HepG2 (cell line): ENCODE data around the gene PSMD12. TPM values are rescaled to one million over a fixed set of nuclear protein-coding genes. Genes with fewer than 3 reads are reported as not detected.
A peak's percentile ranks its signal among the peaks of the same experiment; 100 is the strongest.

Source experiments
- ATF4 ChIP-seq, 2 experiments: fragments of 450-650 bp in 1 of 2; sonication (generic) in 1 of 2; formaldehyde crosslinking; IDR thresholded peaks; 2 replicates each; pipeline versions ENCODE4 v1.5.0 to v1.8.0; 2020 to 2022; ENCODE audit warnings: mild to moderate bottlenecking in 1 of 2, missing genetic modification reagents in 1 of 2
- BATF2 ChIP-seq: sonication (generic); formaldehyde crosslinking; IDR thresholded peaks from 2 replicates; pipeline ENCODE4 v1.8.0; 2022; ENCODE audit warnings: mild to moderate bottlenecking, missing genetic modification reagents, moderate library complexity
- HMG20B ChIP-seq: conservative IDR thresholded peaks from 2 replicates; pipeline ENCODE4 v1.6.1; 2016; ENCODE audit warnings: missing genetic modification reagents, missing compliant biosample characterization
- HMGXB4 ChIP-seq, 2 experiments: sonication (generic) in 1 of 2; formaldehyde crosslinking in 1 of 2; IDR thresholded peaks; 2 replicates each; pipeline versions ENCODE4 v1.4.0 to v1.6.1; 2018 to 2020; ENCODE audit warnings: missing genetic modification reagents in 2 of 2, borderline replicate concordance in 1 of 2, low read depth in 1 of 2, mild to moderate bottlenecking in 1 of 2, missing biosample characterization in 1 of 2
- KLF15 ChIP-seq: sonication (generic); formaldehyde crosslinking; IDR thresholded peaks from 2 replicates; pipeline ENCODE4 v1.8.1; 2023; ENCODE audit warnings: borderline replicate concordance, mild to moderate bottlenecking, inconsistent platforms, missing genetic modification reagents, mixed read lengths
- MAFK ChIP-seq, 2 experiments: IDR thresholded peaks in 1 of 2; conservative IDR thresholded peaks in 1 of 2; 2 replicates each; pipeline ENCODE4 v1.6.1; 2011; ENCODE audit warnings: improper control_type of control experiment in 2 of 2, low read length in 2 of 2
- MIER2 ChIP-seq: IDR thresholded peaks from 2 replicates; pipeline ENCODE4 v1.6.1; 2016; ENCODE audit warnings: missing biosample characterization, missing genetic modification reagents
- PBX2 ChIP-seq: IDR thresholded peaks from 2 replicates; pipeline ENCODE4 v1.6.1; 2016; ENCODE audit warnings: control low read depth
- PHF5A ChIP-seq: IDR thresholded peaks from one replicate; pipeline ENCODE4 v1.6.1; 2018; ENCODE audit warnings: low read depth, missing genetic modification reagents; ENCODE audit not compliant: unreplicated experiment
- SATB2 ChIP-seq: sonication (generic); formaldehyde crosslinking; IDR thresholded peaks from 2 replicates; pipeline ENCODE4 v1.5.0; 2020; ENCODE audit warnings: missing genetic modification reagents
- TAF1 ChIP-seq: sonication (generic); formaldehyde crosslinking; IDR thresholded peaks from 2 replicates; pipeline ENCODE4 v1.4.0; 2020; ENCODE audit warnings: missing genetic modification reagents
- TFAP4 ChIP-seq: sonication (generic); IDR thresholded peaks from 2 replicates; pipeline ENCODE4 v1.6.1; 2016; ENCODE audit warnings: low read depth, borderline replicate concordance
- ZBTB39 ChIP-seq: sonication (generic); formaldehyde crosslinking; IDR thresholded peaks from 2 replicates; pipeline ENCODE4 v1.5.0; 2020; ENCODE audit warnings: missing genetic modification reagents
- ZNF143 ChIP-seq: sonication (generic); formaldehyde crosslinking; IDR thresholded peaks from 2 replicates; pipeline ENCODE4 v1.4.0; 2020; ENCODE audit warnings: missing genetic modification reagents
- ZNF18 ChIP-seq: sonication (generic); formaldehyde crosslinking; IDR thresholded peaks from 2 replicates; pipeline ENCODE4 v1.8.0; 2022; ENCODE audit warnings: mild to moderate bottlenecking, missing genetic modification reagents; ENCODE audit not compliant: insufficient replicate concordance
- ZNF552 ChIP-seq: sonication (generic); formaldehyde crosslinking; IDR thresholded peaks from 2 replicates; pipeline ENCODE4 v1.9.0; 2022; ENCODE audit warnings: missing genetic modification reagents, mild to moderate bottlenecking, borderline replicate concordance
- polyA plus RNA-seq, 8 experiments: library from polyadenylated mRNA; depleted of rRNA in 3 of 8; stranded (reverse) in 7 of 8; unstranded in 1 of 8; fragments of >200 nt; fragmentation: Illumina TruSeq in 4 of 8; extraction: Trizol in 4 of 8; gene quantifications; 2 replicates each; pipeline versions ENCODE4 v1.2.1 to v1.2.3, GENCODE V29; 2011 to 2016; ENCODE audit warnings: low read depth in 4 of 8, missing spikeins in 1 of 8, mixed read lengths in 1 of 8; ENCODE audit not compliant: insufficient read depth in 1 of 8
- total RNA-seq, 5 experiments: library from RNA; depleted of rRNA; stranded (reverse); fragments of >200 nt; fragmentation: Illumina TruSeq; extraction: Trizol; gene quantifications; 2 replicates each; pipeline ENCODE4 v1.2.3, GENCODE V29; 2016; ENCODE audit warnings: low read depth in 1 of 5

Gene PSMD12
- total and polyA plus RNA-seq, 2 of the 13 experiments (the other 11 are each of a cell fraction or from before 2014, with no cell fraction given), result 27.4 to 71.7 TPM

GRCh38 chr17:67293251-67294203 is 72.8 kb downstream of the PSMD12 start (continued):
- TF ChIP-seq BATF2 (CRISPR knock-in tag), result no peak
- no peak for TF ChIP-seq ZNF552 (CRISPR knock-in tag)
- peak; percentile 86 to 93 for TF ChIP-seq HMGXB4 (CRISPR knock-in tag; IDR thresholded peaks at IDR 0.05; ENCODE audit: borderline replicate concordance in 1 of 2, low read depth in 1 of 2)
- no peak for TF ChIP-seq HMG20B (CRISPR knock-in tag)
- TF ChIP-seq KLF15 (CRISPR knock-in tag), result no peak
- no peak; the same call in 1 of the 2 replicates for TF ChIP-seq TFAP4
- TF ChIP-seq MIER2 (CRISPR knock-in tag), result 0 out of 2 replicates have a peak, but pooled peaks have one; percentile 41
- no peak for TF ChIP-seq PHF5A (CRISPR knock-in tag)
- no peak for TF ChIP-seq SATB2
- TF ChIP-seq PBX2 (CRISPR knock-in tag), result no peak
- no peak for TF ChIP-seq ZNF18 (CRISPR knock-in tag)
- TF ChIP-seq MAFK (conservative IDR thresholded peaks at IDR 0.05 in 1 of 2, IDR thresholded peaks at IDR 0.05 in 1 of 2; ENCODE audit: low read length in 2 of 2), result no peak
- TF ChIP-seq ZBTB39 (CRISPR knock-in tag), result no peak
- TF ChIP-seq TAF1 (CRISPR knock-in tag), result no peak
- TF ChIP-seq ATF4 (CRISPR knock-in tag; IDR thresholded peaks at IDR 0.05), result no peak
- TF ChIP-seq ZNF143 (CRISPR knock-in tag), result no peak
